ENCODE measurements around the gene ERGIC3. TPM values are rescaled to one million over a fixed set of nuclear protein-coding genes. Genes with fewer than 3 reads are reported as not detected.

The ERGIC3 gene
- total and polyA plus RNA-seq, 10 of the 15 experiments (the other 5 are each of a cell fraction or from before 2014, with no cell fraction given), result 90.4 to 210 (median 139) TPM

- TF ChIP-seq SUZ12 (IDR thresholded peaks at IDR 0.05; ENCODE audit: unreplicated experiment) (peak; percentile 13), PRDM15 (CRISPR knock-in tag; IDR thresholded peaks at IDR 0.05) (no peak), BACH1 (IDR thresholded peaks at IDR 0.05; ENCODE audit: borderline replicate concordance) (no peak), RAD21 (IDR thresholded peaks at IDR 0.05; ENCODE audit: insufficient read depth, low read depth, low read length) (peak; percentile 60)
These were observed 59.4 kb downstream of the ERGIC3 start (continued) for GRCh38 chr20:35600993-35601973.

- 86% methylated on average over 14 of the region's 30 CpGs for WGBS (ENCODE audit: insufficient coverage, insufficient replicate concordance, low lambda C conversion rate, missing lambda C conversion rate)
- SMC1A ChIA-PET (ENCODE audit: uncharacterized antibody, unreplicated experiment), result interaction anchor here (1.0 to 1.1 kb wide), 2 partner anchors 18 to 125 kb away, joined by 3 to 5 read pairs; no protein-coding TSS in a partner anchor
- H3K4me3 ChIP-seq, result peak overlapping the region; percentile 57; the same call in 1 of the 2 replicates
- DNase-seq (ENCODE audit: low read depth, low spot score) (no peak), ATAC-seq (no peak), FAIRE-seq (no peak)
- CTCF ChIA-PET, result interaction anchor here (0.9 to 3.7 kb wide), 10 partner anchors 14 to 391 kb away, joined by 3 to 17 read pairs (median 3); partner anchors contain the start of genes SCAND1 and SPAG4
- in situ Hi-C loops (cut with MboI) (no loop called here), intact Hi-C loops (cut with micrococcal nuclease; ENCODE audit: unreplicated experiment) (loop anchor here (5.0 kb wide), 1 partner anchor 95 kb away; the partner anchor contains the start of genes NFS1 and ROMO1)
- peaks cover 9 to 11% of the 10 kb centered on the region in 2 experiments; a peak in 3 of 4 replicates for H3K27me3 ChIP-seq (replicated peaks in 1 of 2; ENCODE audit: control insufficient read depth in 2 of 2, insufficient read depth in 2 of 2, low read length in 1 of 2)
- TF ChIP-seq SUZ12 (IDR thresholded peaks at IDR 0.05; ENCODE audit: unreplicated experiment) (peak; percentile 2), TARDBP (IDR thresholded peaks at IDR 0.05; ENCODE audit: borderline replicate concordance) (no peak)
- H3K9me3 ChIP-seq (replicated peaks; ENCODE audit: control insufficient read depth, insufficient read depth, low read length), result no peaks in the 10 kb centered on the region
- H3K4me1 ChIP-seq (ENCODE audit: control insufficient read depth, insufficient read depth, low read length), result peaks cover 14% of the 10 kb centered on the region
- no peaks in the 10 kb centered on the region for H3K36me3 ChIP-seq (ENCODE audit: control insufficient read depth in 2 of 2, insufficient read depth in 2 of 2, low read length in 1 of 2)
- POLR2A ChIA-PET, result no interaction called here
- no peak overlapping the region for H3K9ac ChIP-seq (ENCODE audit: control insufficient read depth, insufficient read depth, low read length)
- no TSS peak for BruUV-seq (replicated peaks)
- no peaks in the 10 kb centered on the region for H3K79me2 ChIP-seq (ENCODE audit: control insufficient read depth, insufficient read depth, low read length)
- RAD21 ChIA-PET (ENCODE audit: unreplicated experiment), result interaction anchor here (1.0 to 1.5 kb wide), 5 partner anchors 14 to 351 kb away, joined by 3 to 11 read pairs (median 4); partner anchors contain the start of gene SPAG4
- H2AFZ ChIP-seq (ENCODE audit: control insufficient read depth, low read depth, low read length), result peak overlapping the region; percentile 87; the same call in 1 of the 2 replicates
- peak overlapping the region; percentile 87 for H3K4me2 ChIP-seq (ENCODE audit: control insufficient read depth, insufficient read depth)
- no peaks in the 10 kb centered on the region for H4K20me1 ChIP-seq (ENCODE audit: control insufficient read depth, insufficient read depth)
- H3K27ac ChIP-seq (ENCODE audit: control insufficient read depth, insufficient read depth), result no peak overlapping the region
These were observed 60.1 kb downstream of the ERGIC3 start for GRCh38 chr20:35601990-35602389.

Data from GM12878 (cell line).